Activated CD4-positive, alpha-beta T cell treated with anti-CD3 and anti-CD28 coated beads, Interleukin-2, amount 50 U/mL, for 24 hours (primary cell): ENCODE measurements around the gene HEXD.
"Not testable (repeated sequence)": the region's sequence is repeated elsewhere in the genome, so short reads cannot be mapped to it uniquely, and the experiment has no call there.

Source experiments
- DNase-seq, 2 donors: peaks; one replicate each; pipeline ENCODE4 v3.0.0-alpha.2; 2020; ENCODE audit warnings: low read depth in 1 of 2, low spot score in 1 of 2

The HEXD gene

GRCh38 chr17:82382220-82382932 is 35.8 kb upstream of the HEXD start:
- not testable (repeated sequence) for DNase-seq

- DNase-seq, result no peak
Observed at GRCh38 chr17:82382933-82383255, 35.3 kb upstream of the HEXD start.

- no peak for DNase-seq
Observed at GRCh38 chr17:82383411-82383810, 34.7 kb upstream of the HEXD start.

GRCh38 chr17:82384051-82384729 is 34.0 kb upstream of the HEXD start:
- no peak for DNase-seq

GRCh38 chr17:82384730-82385481 is 33.2 kb upstream of the HEXD start:
- DNase-seq, result no peak

GRCh38 chr17:82385559-82386254 is 32.4 kb upstream of the HEXD start:
- DNase-seq, result no peak

GRCh38 chr17:82386255-82386831 is 31.8 kb upstream of the HEXD start:
- DNase-seq, result no peak

- no peak for DNase-seq
Observed at GRCh38 chr17:82386881-82387704, 31.1 kb upstream of the HEXD start.

GRCh38 chr17:82387705-82388106 is 30.4 kb upstream of the HEXD start:
- no peak for DNase-seq

GRCh38 chr17:82388223-82388921 is 29.8 kb upstream of the HEXD start:
- DNase-seq, result no peak

- no peak for DNase-seq
Observed at GRCh38 chr17:82388922-82389283, 29.2 kb upstream of the HEXD start.

GRCh38 chr17:82389379-82389778 is 28.8 kb upstream of the HEXD start:
- DNase-seq, result no peak

- no peak for DNase-seq
Observed at GRCh38 chr17:82390015-82390859, 27.9 kb upstream of the HEXD start.

- no peak for DNase-seq
Observed at GRCh38 chr17:82390860-82391435, 27.2 kb upstream of the HEXD start.

- DNase-seq, result no peak
Observed at GRCh38 chr17:82391496-82392066, 26.6 kb upstream of the HEXD start.

GRCh38 chr17:82392209-82392920 is 25.8 kb upstream of the HEXD start:
- no peak for DNase-seq

GRCh38 chr17:82392941-82393340 is 25.2 kb upstream of the HEXD start:
- no peak for DNase-seq

GRCh38 chr17:82394278-82394677 is 23.9 kb upstream of the HEXD start:
- DNase-seq, result no peak
